C4-2B (cell line): ENCODE measurements around the gene POFUT2.

Source experiments
- H3K27ac ChIP-seq: fragments of 450-650 bp; 2 replicates; pipeline ENCODE4 v1.5.1; 2017
- CTCF ChIP-seq: fragments of 450-650 bp; conservative IDR thresholded peaks from 2 replicates; pipeline ENCODE4 v1.5.1; 2017; ENCODE audit warnings: mild to moderate bottlenecking
- ZFX ChIP-seq: fragments of 450-650 bp; IDR thresholded peaks from 2 replicates; pipeline ENCODE4 v1.6.1; 2017

POFUT2 gene

GRCh38 chr21:45248301-45248892 is 39.3 kb downstream of the POFUT2 start:
- no peak overlapping the region; the same call in 1 of the 2 replicates for H3K27ac ChIP-seq

GRCh38 chr21:45246386-45247320 is 41.0 kb downstream of the POFUT2 start:
- TF ChIP-seq CTCF (no peak), ZFX (no peak)

More at GRCh38 chr21:45248301-45248892, 39.3 kb downstream of the POFUT2 start:
- no peak for TF ChIP-seq ZFX
- TF ChIP-seq CTCF = no peak

GRCh38 chr21:45244799-45245340 is 42.8 kb downstream of the POFUT2 start:
- H3K27ac ChIP-seq = no peak overlapping the region
- TF ChIP-seq ZFX (no peak), CTCF (no peak)

More at GRCh38 chr21:45246386-45247320, 41.0 kb downstream of the POFUT2 start:
- no peak overlapping the region for H3K27ac ChIP-seq

- no peak overlapping the region for H3K27ac ChIP-seq
- TF ChIP-seq CTCF (no peak), ZFX (no peak)
Observed at GRCh38 chr21:45243603-45244002, 44.1 kb downstream of the POFUT2 start.

GRCh38 chr21:45241357-45241756 is 46.3 kb downstream of the POFUT2 start:
- TF ChIP-seq ZFX (no peak), CTCF (no peak)

GRCh38 chr21:45237401-45237800 is 50.3 kb downstream of the POFUT2 start:
- TF ChIP-seq ZFX (no peak), CTCF (no peak)

More at GRCh38 chr21:45241357-45241756, 46.3 kb downstream of the POFUT2 start:
- H3K27ac ChIP-seq = no peak overlapping the region

GRCh38 chr21:45236481-45236880 is 51.2 kb downstream of the POFUT2 start:
- H3K27ac ChIP-seq = no peak overlapping the region; the same call in 1 of the 2 replicates
- TF ChIP-seq ZFX (no peak), CTCF (no peak)

More at GRCh38 chr21:45237401-45237800, 50.3 kb downstream of the POFUT2 start:
- H3K27ac ChIP-seq = no peak overlapping the region
